VCaP (cell line): ENCODE results near the gene ZNF235.
A peak's percentile ranks its signal among the peaks of the same experiment; 100 is the strongest.
"Not testable (repeated sequence)": the region's sequence is repeated elsewhere in the genome, so short reads cannot be mapped to it uniquely, and the experiment has no call there.

Experiments
- H3K27ac ChIP-seq: fragments of 450-650 bp; 2 replicates; pipeline ENCODE4 v1.5.1; 2017
- CTCF ChIP-seq: fragments of 450-650 bp; conservative IDR thresholded peaks from 2 replicates; pipeline ENCODE4 v1.5.1; 2017; ENCODE audit warnings: mild to moderate bottlenecking, moderate library complexity

The ZNF235 gene

GRCh38 chr19:44258136-44258535 lies 46.7 kb downstream of the ZNF235 start:
- H3K27ac ChIP-seq = no peak overlapping the region
- no peak for TF ChIP-seq CTCF

- no peak for TF ChIP-seq CTCF
- no peak overlapping the region for H3K27ac ChIP-seq
These were observed 49.0 kb downstream of the ZNF235 start for GRCh38 chr19:44255705-44256411.

- no peak for TF ChIP-seq CTCF
- peak overlapping the region; percentile 45 for H3K27ac ChIP-seq
These were observed 50.3 kb downstream of the ZNF235 start for GRCh38 chr19:44254496-44254895.

- not testable (repeated sequence) for H3K27ac ChIP-seq
These were observed 51.4 kb downstream of the ZNF235 start for GRCh38 chr19:44253392-44253791.

GRCh38 chr19:44252332-44252731 lies 52.5 kb downstream of the ZNF235 start:
- H3K27ac ChIP-seq = not testable (repeated sequence)

GRCh38 chr19:44236384-44236783 lies 68.4 kb downstream of the ZNF235 start:
- TF ChIP-seq CTCF = no peak
- no peak overlapping the region for H3K27ac ChIP-seq
